ENCODE results near the gene ZDHHC1.
"Not testable (repeated sequence)": the region's sequence is repeated elsewhere in the genome, so short reads cannot be mapped to it uniquely, and the experiment has no call there.

The ZDHHC1 gene

DNA sequence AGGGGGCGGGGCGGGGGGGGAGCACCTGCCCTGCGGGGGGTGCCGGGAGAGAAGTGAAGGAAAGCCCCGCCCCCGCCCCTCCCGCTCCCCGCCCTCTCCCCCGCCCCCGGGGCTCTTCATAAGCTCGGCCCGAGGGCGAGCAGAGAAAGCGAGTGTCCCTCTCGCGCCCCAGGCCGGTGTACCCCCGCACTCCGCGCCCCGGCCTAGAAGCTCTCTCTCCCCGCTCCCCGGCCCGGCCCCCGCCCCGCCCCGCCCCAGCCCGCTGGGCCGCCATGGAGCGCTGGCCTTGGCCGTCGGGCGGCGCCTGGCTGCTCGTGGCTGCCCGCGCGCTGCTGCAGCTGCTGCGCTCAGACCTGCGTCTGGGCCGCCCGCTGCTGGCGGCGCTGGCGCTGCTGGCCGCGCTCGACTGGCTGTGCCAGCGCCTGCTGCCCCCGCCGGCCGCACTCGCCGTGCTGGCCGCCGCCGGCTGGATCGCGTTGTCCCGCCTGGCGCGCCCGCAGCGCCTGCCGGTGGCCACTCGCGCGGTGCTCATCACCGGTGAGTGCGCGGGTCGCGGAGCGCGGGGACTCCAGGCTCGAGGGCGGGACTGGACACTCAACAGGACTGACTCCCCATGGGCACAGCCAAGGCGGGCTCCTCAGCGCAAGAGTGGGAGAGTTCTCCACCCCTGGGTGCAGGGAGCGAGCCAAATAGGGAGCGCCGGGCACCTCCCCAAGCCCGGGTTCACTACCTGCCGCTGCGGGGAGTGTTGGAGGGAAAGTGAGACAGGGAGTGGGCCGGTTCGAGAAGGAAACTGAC, 14.9 kb upstream of the ZDHHC1 start, which contains the start of gene HSD11B2:
HSD11B2 (plus strand) TSS at position 145 of the 798 bp plus-strand sequence; CDS start at position 273, 128 bp downstream.
- DNase-seq (ENCODE audit: low spot score): peak; percentile 78

DNA sequence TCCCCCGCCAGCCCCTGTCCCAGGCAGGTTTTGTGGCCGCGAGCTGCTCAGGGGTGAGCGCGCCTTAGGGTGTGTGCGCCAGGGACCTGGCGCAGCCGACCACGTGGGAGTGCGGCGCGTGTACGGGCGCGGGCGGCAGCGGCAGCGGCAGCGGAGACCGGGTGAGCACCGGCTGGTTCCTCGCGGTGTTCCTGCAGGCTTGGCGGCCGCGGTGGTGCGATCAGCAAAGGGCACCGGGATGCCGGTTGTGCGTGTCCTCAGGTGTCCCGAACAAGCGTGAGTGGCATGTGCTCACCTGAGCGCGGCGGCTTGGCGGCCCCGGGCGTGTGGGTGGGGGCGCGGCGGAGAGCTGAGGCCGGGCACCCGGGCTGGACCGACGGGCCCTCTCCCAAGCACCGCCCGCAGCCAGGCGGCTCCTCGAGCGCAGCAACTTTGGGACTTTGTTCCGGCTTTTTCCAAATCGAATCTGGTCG, 14.3 kb upstream of the ZDHHC1 start:
- DNase-seq (ENCODE audit: low spot score): peak; percentile 44

- no peak for DNase-seq (ENCODE audit: low spot score)
Measured at GRCh38 chr16:67429799-67430503, 13.7 kb upstream of the ZDHHC1 start.

DNA sequence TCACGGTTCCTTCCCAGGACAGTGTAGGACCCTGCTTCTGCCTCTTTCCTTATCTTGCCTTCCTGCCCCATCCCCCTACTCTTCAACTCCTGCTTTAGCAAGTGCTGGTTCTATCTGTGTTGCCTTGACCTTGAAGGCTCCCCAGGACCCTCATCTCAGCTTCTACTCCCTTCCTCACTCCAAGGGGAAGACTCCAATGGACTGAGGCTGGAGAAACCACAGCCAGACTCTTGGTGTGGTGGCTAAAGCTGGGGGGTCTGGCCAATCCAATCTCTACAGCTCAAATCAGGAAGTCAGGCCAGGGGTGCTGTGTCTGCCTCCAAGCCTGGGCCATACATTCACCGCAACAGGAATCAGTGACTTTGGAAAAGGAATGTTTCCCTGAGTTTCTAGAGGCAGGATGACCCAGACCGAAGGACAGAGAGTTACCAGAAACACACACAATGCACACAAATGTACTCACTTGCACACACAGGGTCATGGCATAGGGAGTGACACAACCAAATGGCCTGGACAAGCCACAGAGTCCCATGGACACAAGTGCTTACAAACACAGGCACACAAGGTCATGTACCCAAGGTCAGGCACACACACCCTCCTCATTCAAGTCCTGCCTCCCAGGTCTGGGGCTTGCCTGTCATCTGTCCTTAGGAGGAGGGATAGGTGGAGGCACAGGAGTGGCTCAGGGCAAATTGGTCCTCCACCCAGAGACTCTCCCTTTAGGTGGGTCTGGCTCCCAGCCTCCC, 12.9 kb upstream of the ZDHHC1 start:
- DNase-seq (ENCODE audit: low spot score): no peak

- DNase-seq (ENCODE audit: low spot score): peak; percentile 53
Measured at GRCh38 chr16:67428146-67428731, 12.0 kb upstream of the ZDHHC1 start.

DNA sequence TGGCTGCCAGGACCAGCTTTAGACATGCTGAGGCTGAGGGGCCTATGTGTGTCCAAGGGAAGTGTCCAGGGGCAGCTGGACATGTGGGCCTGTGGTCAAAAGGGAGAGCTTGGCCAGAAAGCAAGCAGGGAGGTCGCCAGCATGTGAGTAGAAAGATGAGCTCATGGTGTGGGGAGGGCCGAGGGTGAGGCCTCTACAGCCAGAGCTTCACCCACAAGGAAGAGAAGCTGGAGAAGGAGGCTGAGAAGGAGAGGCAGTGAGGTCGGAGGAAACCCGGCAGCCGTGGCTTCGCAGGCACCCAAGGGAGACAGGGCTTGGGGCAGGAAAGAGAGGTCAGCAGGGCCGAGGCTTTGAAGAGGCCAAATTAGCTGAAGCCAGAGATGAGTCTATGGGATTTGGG, 10.7 kb upstream of the ZDHHC1 start:
- no peak for DNase-seq (ENCODE audit: low spot score)

GRCh38 chr16:67426022-67426421, 9.7 kb upstream of the ZDHHC1 start:
- DNase-seq (ENCODE audit: low spot score): no peak

DNA sequence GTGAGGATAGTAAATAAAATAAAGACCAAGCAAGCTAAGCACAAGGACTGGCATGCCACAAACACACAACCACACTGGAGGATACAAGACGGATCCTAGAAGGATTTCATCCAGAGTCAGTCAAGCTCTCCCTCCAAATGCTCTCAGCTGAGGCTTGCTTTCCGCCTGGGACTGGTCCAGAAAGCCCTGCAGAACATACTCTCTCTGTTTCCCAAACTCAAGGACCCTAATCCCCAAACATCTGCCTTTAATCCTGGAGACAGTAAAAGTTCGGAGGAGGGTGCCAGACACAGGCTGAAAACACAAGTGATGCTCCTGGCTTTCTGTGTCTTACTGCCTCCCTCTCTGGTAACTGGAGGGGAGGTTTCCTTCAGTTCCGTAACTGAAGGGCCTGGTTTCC, 9.3 kb upstream of the ZDHHC1 start:
- DNase-seq (ENCODE audit: low spot score): no peak

DNA sequence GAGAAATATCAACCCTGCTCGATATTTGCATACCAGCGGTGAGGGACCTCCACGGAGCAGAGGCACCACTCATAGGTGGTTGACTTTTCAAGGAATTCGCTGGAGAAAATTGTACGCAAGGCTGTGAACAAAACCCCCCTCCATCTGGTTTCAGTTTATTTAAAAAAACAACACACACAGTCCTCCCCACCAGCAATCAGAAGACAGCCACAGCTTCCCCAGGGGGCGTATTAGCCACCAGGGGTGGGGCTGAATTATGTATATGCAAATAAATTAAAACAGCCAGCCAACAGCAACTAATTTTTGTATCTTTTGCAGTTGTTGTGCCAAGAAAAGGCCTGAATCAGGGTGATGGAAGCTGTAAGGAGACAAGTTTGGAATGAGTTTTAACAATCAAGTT, 8.8 kb upstream of the ZDHHC1 start:
- DNase-seq (ENCODE audit: low spot score): no peak

- DNase-seq (ENCODE audit: low spot score): no peak
Measured at GRCh38 chr16:67424261-67424615, 8.0 kb upstream of the ZDHHC1 start.

DNA sequence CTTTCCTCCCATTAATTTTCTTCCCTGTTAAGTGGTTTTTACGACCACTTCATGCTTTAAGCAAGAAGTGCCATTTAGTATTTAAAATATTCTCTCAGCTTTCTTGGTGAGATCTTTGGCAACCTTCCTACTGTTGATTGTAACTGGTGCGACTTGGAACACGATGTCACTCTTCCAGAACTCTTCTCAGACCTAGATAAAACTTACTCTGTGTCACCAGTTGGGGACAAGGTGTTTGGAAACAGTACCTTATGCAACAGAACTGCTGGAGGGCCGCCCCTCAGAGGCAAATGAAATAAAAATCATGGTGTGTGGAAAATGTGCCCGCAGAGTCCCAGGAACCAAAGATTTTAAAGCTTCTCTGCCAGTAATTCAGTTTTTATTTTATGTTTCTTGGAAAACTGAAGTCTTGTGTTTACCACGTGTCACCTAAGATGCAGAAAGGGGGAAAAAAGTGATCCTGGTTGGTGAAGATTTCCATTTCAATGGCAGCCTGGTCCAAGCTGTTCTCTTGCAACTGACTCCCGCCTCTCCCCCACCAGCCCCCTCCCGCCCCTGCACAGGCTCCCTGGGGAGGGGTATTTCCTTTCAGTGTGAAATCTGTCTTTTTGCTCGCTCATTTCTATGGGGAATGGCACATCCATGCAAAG, 7.5 kb upstream of the ZDHHC1 start:
- DNase-seq (ENCODE audit: low spot score): no peak

- DNase-seq (ENCODE audit: low spot score): no peak
Measured at GRCh38 chr16:67423015-67423414, 6.7 kb upstream of the ZDHHC1 start.

GRCh38 chr16:67421030-67421429, 4.8 kb upstream of the ZDHHC1 start:
- no peak for DNase-seq (ENCODE audit: low spot score)

DNA sequence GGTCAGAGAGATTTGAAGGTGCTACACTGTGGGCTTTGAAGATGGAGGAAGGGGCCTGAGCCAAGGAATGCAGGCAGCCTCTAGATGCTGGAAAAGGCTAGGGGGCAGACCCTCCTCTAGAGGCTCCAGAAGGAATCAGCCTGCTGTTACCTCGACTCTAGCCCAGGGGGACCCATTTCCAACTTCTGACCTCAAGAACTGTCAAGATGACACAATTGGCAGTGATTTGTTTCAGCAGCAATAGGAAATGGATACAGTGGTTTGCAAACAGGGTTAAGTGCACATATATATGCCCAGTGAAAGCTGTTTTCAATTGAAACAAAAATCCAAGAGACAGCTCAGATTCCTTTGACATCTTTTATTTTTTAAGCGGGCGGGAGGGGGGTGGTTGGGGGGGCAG, 3.7 kb upstream of the ZDHHC1 start:
- DNase-seq (ENCODE audit: low spot score): no peak

- DNase-seq (ENCODE audit: low spot score): no peak
Measured at GRCh38 chr16:67419502-67419901, 3.2 kb upstream of the ZDHHC1 start.

DNA sequence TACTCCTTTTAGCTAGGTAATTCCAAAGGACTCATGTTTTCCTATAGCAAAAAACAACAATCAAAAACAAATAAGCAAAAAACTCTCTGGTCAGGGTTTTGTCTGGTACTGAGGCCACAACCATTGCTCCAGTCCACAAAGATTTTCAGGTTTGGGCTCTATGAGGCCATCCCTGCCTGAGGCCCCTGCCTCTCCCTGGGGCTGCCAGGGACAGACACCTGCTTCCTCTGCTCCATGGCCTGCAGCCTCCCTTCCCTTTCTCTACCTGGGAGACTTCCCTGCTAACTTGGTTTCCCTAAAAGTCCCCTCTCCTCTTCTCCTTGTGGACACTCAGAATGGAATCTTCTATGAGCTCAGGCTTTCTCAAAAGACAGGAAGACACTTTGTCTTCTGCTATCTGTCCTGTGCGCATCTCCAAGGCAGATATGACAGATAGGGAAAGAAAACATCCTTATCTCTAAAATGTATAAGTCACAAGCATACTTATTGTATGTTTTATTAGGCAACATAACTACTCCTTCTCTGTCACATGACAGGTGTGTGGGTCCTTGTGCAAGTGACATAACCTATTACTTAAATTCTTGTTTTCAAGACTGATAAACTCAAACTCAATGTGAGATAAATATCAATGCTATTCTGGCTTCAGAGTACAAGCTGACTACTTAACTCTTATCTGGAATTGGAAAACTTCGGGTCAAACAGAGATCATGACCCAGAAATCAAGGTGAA, 1.2 kb upstream of the ZDHHC1 start:
- DNase-seq (ENCODE audit: low spot score): no peak

DNA sequence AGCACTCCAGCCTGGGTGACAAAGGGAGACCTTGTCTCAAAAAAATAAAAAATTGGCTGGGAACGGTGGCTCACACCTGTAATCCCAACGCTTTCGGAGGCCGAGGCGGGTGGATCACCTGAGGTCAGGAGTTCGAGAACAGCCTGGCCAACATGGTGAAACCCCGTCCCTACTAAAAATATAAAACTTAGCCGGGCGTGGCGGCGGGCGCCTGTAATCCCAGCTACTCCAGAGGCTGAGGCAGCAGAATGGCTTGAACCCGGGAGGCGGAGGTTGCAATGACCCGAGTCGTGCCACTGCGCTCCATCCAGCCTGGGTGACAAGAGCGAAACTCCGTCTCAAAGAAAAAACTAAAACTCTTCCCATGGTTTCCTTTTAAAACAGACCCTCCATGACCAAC, 856 bp downstream of the ZDHHC1 start:
- not testable (repeated sequence) for DNase-seq (ENCODE audit: low spot score)

GRCh38 chr16:67413978-67414911, 2.0 kb downstream of the ZDHHC1 start:
- DNase-seq (ENCODE audit: low spot score): no peak

GRCh38 chr16:67412294-67412693, 4.0 kb downstream of the ZDHHC1 start:
- no peak for DNase-seq (ENCODE audit: low spot score)

GRCh38 chr16:67411339-67411738, 4.9 kb downstream of the ZDHHC1 start:
- DNase-seq (ENCODE audit: low spot score): no peak

Measured in LoVo (cell line).